ENCODE data around the gene DLG1. TPM values are rescaled to one million over a fixed set of nuclear protein-coding genes. Genes with fewer than 3 reads are reported as not detected.
A peak's percentile ranks its signal among the peaks of the same experiment; 100 is the strongest.
"Not testable (repeated sequence)": the region's sequence is repeated elsewhere in the genome, so short reads cannot be mapped to it uniquely, and the experiment has no call there.

The DLG1 gene
- polyA plus RNA-seq, 3 donors, result 77.3 to 84.0 (median 81.9) TPM

DNA sequence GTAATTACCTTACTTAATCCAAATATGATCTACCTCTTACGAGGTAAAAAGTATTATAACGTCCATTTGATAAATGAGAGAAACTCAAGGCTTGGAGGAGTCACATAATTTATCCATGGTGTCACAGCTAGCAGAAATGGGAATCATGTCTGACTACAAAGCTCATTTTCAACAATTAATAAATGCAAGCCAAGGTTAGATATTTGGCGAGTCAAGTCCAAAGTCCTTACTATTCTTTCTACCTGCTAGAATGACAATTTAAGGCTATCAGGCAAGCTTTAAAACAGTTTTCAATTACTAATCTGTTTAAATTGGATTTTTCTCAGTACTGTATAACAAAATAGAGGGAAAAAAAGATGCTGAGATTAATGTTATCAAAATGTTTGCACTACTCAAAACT lies 68.6 kb downstream of the DLG1 start:
- DNase-seq (ENCODE audit: extremely low read depth in 1 of 11, low read depth in 9 of 11, low spot score in 4 of 11), result no peak

DNA sequence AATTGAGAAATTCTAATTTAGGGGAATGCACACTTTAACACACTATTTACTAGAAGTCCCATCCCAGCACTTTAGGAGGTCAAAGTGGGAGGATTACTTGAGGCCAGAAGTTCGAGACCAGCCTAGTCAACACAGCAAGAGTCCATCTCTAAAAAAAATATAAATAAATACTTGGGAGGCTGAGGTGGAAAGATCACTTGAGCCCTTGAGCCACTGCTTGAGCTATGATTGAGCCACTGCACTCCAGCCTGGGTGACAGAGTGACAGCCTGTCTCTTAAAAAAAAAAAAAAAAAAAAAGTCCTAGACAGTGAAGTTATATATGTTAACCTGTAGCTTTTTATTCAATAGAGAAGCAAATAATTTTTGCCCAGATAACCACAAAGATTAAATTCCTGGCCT lies 69.2 kb downstream of the DLG1 start:
- no peak for DNase-seq (ENCODE audit: extremely low read depth in 1 of 11, low read depth in 9 of 11, low spot score in 4 of 11)

DNA sequence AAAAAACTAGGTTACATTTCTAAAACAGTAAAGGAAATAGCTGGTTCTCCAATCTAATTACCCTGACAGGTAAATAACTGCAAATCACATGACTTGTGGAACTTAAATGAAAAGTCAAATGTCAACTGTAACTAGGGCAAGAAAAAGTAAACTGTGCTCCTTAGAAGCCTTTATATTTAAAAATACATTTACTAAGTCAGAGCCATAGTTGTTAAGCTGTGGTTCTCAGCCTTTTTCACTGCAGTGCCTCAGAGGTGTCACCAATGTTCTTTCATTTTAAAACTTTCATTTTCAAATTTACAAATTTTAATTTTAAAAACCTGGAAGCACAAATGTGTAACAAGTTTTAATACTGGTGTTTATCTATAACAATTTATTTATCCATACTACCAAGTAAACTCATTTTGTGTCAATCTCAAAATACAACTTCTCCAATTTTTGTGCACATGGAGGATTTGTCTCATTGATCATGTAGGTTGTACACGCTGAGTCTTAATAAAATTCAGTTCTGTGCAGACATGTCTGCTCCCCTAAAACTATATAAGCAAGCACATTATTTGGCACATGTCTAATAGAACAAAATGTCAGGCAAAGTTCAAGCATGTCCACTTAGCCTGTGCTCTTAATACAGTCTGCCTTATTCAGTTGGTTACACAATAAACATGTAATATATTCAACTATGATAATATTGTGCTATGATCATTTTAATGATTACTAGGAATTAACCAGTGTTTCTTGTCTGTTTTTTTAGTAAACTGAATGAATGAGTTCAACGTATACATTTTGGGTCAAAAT lies 70.4 kb downstream of the DLG1 start:
- DNase-seq (ENCODE audit: extremely low read depth in 1 of 11, low read depth in 9 of 11, low spot score in 4 of 11), result no peak

DNA sequence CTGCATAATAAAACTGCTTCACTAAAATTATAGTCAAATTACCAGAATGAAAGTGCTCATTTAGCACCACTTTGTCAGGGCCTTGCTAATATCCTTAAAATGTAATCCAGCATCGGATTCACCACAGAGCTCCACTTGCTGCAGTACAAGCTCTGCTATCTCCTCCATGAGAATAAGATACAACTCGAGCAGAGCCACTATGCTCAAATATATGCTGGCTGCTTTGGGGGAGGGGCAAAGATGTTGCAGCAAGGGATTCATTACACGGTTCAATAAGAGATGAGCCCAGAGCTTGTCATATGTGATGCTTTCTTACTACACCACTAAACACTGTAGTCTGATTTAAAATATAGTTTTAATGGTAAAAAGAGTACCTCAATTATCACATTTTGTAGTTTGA lies 72.2 kb downstream of the DLG1 start:
- DNase-seq (ENCODE audit: extremely low read depth in 1 of 11, low read depth in 9 of 11, low spot score in 4 of 11), result peak in 1 of 11 donors; percentile 7

DNA sequence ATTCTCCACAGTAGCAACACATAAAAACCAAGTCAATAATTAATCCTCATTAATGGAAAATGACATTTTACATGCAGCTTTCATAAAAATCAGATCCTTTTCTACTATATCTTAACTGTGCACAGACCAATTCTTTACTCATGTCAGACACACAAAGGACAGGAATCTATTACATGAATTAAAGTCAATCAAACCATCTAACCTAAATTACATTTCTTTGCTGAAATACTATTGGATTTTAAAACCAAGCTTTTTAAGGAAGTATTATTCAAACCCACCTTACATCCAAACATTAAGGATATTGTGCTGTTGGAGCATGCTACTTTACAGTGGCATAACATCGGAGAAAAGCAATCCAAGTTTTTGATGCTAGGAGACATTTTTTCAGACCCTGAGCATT lies 72.8 kb downstream of the DLG1 start:
- peak in 1 of 11 donors; percentile 7 for DNase-seq (ENCODE audit: extremely low read depth in 1 of 11, low read depth in 9 of 11, low spot score in 4 of 11)

DNA sequence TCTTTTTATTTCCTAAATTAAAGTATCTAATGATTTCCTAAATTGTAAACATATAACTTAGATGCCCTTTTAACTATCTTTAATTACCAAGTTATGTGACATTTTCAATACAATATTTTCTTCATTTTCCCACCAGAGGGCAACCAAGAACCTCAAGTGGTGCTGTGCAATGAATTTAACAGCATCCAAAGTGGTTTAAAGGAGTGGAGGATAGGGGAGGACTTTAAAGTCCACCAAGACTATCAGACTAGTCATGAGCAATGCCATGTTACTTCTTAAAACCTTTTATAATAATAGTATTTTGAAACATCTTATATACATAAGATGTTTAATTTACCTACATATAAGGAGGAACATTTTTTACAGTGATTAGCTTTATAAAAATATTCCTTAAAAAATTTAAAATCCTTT lies 74.4 kb downstream of the DLG1 start:
- peak in 10 of 11 donors; percentile 10 to 57 (median 24) for DNase-seq (ENCODE audit: extremely low read depth in 1 of 11, low read depth in 9 of 11, low spot score in 4 of 11)

DNA sequence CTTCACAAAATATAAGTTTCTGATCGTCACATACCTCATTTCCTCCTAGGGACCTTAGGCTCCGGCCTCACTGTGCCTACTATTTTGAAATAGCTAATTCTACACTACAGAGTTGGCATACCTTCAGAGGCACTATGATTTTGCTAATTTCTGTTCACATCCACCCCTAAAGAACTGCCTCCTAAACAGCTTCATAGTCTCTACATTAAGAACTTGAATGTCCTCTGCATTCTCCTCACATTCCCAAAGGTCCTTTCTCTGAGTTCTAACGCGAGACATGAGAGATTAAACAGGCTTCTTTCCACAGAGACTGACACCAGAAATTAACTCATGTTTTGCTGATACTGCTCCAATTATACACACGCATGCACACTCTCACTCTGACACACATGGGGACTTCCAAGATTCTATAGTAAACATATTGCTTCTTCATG lies 75.5 kb downstream of the DLG1 start:
- no peak for DNase-seq (ENCODE audit: extremely low read depth in 1 of 11, low read depth in 9 of 11, low spot score in 4 of 11)

DNA sequence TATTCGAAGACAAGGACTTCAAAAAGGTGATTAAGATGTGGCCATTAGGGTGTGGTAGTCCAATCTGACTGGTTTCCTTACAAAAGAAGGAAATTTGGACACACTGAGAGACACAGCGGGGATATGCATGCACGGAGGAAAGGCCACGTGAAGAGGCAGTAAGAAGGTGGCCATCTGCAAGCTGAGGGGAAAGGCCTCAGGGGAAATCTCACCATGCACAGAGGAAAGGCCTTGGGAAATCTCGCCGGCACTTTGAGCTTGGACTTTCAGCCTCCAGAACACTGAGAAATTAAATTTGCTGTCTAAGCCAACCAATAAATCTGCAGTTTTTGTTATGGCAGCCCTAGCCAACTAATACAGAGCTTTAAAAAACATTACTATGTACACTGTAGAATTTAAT lies 78.8 kb downstream of the DLG1 start:
- no peak for DNase-seq (ENCODE audit: extremely low read depth in 1 of 11, low read depth in 9 of 11, low spot score in 4 of 11)

DNA sequence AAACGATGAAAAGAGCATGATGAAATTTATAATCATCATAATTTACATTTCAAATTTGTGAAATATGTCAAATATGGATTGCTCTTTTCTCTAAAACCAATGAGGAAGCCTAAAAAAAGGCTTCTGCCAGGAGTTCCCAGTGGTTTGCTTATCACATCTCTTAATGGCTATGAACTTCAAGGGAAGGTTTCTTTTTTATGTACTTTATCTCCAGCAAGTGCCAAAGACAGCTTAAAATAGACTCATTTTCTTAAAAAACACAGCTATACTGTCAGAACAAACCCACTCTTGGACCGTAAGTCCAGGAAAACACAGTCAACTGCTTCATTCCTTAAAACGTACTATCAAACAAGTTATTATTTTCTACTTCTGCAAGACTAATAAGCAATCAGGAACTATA lies 80.2 kb downstream of the DLG1 start:
- DNase-seq (ENCODE audit: extremely low read depth in 1 of 11, low read depth in 9 of 11, low spot score in 4 of 11), result no peak

DNA sequence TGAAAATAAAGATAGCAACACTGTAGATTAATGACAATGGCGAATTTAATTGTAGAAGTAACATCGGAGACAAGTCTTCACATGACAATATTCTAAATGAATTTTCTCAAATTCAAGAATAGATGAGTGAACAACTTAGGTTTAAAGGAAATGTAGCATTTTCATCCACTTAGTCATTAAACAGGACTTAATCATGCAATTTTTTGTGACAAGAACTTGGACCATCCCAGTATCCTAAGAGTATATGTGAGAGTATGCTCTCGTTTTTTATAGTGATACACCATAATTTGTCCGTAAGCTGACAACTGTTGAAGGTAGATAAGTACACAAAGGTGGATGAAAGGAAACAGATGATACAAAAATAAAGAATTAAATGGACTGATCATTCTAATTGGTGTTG lies 81.5 kb downstream of the DLG1 start:
- DNase-seq (ENCODE audit: extremely low read depth in 1 of 11, low read depth in 9 of 11, low spot score in 4 of 11), result no peak

DNA sequence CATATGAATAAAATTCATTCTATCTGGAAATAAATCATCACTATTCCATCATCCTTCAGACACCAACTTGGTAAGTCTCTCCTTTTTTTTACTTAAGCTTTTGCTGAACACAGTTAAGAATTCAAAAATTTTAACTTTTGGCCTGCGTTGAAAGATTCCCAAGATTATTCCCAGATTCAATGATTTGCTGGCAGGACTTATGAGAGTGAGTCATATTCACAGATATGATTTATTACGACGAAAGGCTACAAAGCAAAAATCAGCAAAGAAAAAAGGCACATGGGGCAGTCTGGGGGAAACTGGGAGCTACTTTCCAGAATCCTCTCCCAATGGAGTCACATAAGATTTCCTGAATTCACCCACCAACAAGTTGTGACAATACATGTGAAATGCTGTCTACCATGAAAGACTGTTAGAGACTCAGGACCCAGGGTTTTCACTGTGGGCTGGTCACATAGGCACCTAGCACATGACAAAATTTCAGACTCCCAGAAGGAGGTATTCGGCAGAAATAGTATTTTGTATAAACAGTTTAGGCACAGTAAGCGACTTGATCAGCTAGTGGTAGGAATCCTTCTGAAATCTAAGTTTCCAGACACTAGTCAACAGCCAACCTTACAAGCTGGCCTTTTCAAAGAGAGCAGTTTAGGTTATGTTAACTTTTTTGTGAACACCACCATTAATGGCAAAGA lies 82.1 kb downstream of the DLG1 start:
- DNase-seq (ENCODE audit: extremely low read depth in 1 of 11, low read depth in 9 of 11, low spot score in 4 of 11), result no peak

DNA sequence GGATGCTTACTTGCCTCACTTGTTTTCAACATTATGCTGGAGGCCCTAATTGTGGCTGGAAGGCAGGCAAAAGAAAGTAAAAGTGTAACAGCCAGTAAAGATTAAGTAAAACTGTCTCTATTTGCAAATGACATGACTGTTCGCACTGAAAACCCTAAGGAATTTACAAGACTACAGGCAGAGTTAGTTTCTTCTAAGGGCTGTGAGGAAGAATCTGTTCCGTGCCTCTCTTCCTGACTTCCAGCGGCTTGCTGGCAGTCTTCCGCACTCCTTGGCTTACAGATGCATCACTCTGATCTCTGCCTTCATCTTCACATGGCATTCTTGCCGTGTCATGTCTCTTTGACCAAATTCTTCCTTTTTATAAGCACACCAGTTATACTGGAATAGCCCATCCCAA lies 86.1 kb downstream of the DLG1 start:
- DNase-seq (ENCODE audit: extremely low read depth in 1 of 11, low read depth in 9 of 11, low spot score in 4 of 11), result no peak

DNA sequence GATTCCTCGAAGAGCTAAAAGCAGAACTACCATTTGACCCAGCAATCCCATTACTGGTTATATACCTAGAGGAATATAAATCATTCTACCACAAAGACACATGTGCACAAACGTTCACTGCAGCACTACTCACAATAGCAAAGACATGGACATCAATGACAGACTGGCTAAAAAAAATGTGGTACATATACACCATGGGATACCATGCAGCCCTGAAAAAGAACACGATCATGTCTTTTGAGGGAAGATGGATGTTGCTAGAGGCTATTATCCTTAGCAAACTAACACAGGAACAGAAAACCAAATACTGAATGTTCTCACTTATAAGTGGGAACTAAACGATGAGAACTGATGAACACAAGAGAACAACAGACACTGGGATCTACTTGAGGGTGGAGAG lies 86.7 kb downstream of the DLG1 start:
- DNase-seq (ENCODE audit: extremely low read depth in 1 of 11, low read depth in 9 of 11, low spot score in 4 of 11), result not testable (repeated sequence)

DNA sequence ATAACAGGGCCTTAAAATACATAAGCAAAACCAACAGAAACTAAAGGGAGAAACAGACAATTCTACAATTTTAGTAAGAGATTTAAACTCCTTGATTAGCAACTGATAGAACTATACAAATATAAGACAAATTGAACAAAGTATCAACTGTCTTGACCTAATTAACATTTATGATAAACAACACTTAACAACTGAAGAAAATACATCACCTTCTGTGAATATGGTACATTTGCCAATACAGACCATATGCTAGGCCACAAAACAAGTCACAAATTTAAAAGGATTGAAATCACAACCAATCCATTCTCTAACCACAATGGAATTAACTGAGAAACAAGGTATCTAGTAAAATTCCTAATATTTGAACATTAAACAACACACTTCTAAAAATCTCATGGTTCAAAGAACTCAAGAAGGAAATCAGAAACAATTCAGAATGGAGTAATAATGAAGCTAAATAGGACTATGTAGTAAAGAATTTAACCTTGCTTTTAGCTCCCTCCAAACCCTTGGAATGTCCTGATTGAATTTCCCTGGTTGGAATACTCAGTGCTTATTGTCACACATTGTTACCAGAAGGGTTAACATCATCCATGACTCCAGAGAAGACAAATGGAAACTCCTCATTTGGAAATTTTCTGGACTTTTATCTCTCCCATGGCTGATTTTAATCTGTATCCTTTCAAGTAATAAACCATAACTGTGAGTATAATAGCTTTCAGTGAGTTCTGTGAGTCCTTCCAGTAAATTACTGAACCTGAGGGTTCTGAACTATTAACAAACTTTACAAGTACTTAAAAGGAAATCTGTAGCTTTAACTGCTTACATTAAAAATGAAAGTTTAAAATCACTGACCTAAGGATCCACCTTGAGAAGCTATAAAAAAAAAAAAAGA lies 88.8 kb downstream of the DLG1 start:
- no peak for DNase-seq (ENCODE audit: extremely low read depth in 1 of 11, low read depth in 9 of 11, low spot score in 4 of 11)

DNA sequence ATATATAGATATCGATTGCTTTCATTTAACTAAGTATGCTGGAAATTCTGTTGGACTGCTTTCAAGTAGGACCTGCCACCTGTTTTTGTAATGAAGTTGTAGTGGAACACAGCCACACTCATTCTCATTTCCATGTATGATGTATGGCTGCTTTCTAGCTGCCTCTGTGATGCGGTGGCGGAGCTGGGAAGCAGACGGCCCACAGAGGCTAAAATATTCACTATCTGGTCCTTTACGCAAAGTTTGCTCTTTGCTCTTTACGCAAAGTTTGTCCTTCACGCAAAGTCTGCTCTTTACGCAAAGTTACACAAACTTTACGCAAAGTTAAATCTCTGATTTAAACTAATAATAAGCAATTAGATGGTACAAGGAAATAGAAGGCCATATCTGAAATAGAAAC lies 91.5 kb downstream of the DLG1 start:
- no peak for DNase-seq (ENCODE audit: extremely low read depth in 1 of 11, low read depth in 9 of 11, low spot score in 4 of 11)

DNA sequence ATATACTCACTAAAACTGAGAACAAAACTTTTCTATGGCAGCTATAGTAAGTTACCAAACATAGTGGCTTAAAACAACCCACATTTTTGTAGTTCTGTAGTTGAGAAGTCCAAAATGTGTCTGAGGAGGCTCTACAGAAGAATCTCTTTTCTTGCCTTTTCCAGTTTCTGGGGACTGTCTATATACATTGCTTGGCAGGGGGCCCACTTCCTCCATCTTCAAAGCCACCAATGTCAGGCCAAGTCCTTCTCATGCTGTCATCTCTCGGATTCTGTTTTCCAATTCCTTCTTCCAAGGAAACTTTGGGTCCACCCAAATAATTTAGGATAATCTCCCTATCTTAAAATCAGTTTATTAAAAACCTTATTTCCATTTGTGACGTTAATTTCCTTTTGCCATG lies 92.7 kb downstream of the DLG1 start:
- no peak for DNase-seq (ENCODE audit: extremely low read depth in 1 of 11, low read depth in 9 of 11, low spot score in 4 of 11)

DNA sequence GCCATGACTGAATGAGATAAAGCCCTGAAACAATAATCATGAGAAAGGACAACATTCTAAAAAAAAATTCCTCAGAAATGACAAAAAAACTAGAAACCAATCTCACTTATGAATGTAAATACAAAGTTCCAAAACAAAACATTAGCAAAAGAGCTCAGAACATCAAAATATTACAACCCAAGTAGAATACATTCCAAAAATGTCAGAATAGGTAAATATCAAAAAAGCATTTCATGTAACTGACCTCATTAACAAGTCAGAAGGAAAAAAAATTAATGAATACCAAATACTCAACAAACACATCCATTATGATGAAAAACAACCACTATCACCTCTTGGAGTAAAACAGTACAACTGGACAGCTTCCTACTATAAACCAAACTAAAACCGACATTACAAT lies 93.1 kb downstream of the DLG1 start:
- no peak for DNase-seq (ENCODE audit: extremely low read depth in 1 of 11, low read depth in 9 of 11, low spot score in 4 of 11)

DNA sequence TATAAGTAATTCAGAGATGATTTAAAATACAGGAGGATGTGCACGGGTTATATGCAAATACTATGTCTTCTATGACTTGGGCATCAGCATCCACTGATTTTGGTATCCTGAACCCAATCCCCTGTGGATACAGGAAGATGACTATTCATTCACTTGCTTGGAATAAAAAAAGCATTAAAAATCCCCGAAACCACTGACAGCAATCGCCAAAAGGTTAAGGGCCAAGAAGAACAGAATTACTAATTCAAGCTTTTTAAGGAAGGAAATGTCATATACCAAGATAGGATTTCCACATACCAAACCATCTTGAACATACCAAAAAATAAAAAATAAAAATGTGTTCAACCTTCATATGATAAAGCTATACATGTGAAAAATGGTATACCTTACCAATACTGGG lies 93.7 kb downstream of the DLG1 start:
- DNase-seq (ENCODE audit: extremely low read depth in 1 of 11, low read depth in 9 of 11, low spot score in 4 of 11), result no peak

DNA sequence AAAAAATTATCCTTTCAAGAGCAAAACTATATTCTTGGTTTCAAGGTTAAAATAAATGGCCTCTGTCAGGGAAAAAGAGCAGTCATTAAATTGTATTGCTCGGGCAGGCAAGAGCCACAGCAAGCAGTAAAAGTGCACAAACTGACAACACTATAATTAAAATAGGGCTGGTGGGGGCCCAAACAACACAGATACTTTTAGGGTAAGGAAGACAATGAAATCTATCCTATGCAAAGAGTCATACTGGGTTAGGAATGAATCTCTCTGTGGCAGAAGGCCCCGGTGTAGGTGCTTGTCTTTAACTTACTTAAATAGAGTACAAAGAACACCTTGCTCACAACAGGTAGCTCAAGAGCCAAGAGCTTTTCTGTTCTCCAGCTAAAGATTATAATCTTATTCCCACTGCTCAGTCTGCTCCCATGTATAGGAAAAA lies 94.7 kb downstream of the DLG1 start:
- no peak for DNase-seq (ENCODE audit: extremely low read depth in 1 of 11, low read depth in 9 of 11, low spot score in 4 of 11)

DNA sequence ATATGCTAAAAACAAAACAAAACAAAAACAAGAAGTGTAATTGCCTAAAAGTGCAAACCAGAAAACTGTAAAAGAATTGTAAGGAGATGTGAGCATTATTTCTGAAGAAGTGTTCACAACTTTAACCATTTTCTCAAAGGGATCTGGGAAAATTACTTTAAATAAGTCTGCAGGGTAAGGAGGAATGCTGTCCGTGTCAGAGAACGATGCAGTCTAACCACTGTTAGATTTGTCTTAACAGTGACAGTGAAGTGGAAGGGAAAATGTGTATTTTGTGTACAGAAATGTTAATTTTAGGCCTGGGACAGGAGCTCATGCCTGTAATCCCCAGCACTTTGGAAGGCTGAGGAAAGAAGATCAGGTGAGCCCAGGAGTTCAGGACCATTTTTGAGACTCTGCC lies 95.7 kb downstream of the DLG1 start:
- no peak for DNase-seq (ENCODE audit: extremely low read depth in 1 of 11, low read depth in 9 of 11, low spot score in 4 of 11)

All from renal cortex interstitium (tissue), 11 donors.